SK-N-MC (cell line): ENCODE measurements around the gene TRUB1.

Source experiments
- EZH2 ChIP-seq: fragments of 200-600 bp; sonication (generic); IDR thresholded peaks from one replicate; pipeline ENCODE4 v1.6.1; 2017; ENCODE audit warnings: antibody characterized with exemption
- FOXP2 ChIP-seq: optimal IDR thresholded peaks from 2 replicates; pipeline ENCODE3; 2011; ENCODE audit warnings: mild to moderate bottlenecking, moderate library complexity; ENCODE audit not compliant: insufficient read depth; ENCODE audit errors: extremely low read length, control extremely low read depth
- POLR2AphosphoS5 ChIP-seq: IDR thresholded peaks from 2 replicates; pipeline ENCODE4 v1.6.1; 2012; ENCODE audit warnings: mild to moderate bottlenecking, low read depth, low read length, borderline replicate concordance

DNA sequence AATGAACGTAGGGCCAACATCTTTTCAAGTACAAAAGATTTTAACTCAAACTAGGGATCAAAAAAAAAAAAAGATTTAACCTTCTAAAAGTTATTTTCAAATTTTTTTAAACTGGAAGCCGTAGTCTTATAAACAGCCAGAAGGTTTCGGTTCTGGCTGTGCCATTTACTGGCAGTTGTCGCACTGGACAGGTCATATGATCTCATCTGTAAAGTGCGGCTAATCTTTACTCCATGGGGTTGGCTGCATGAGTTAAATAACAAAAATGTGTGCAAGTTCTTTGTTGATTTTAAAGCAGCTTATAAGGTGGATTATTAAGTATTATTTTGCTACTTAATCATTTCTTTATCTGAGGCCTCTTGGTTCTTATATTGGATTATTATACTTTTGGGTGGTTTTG lies 36.6 kb downstream of the TRUB1 start:
- no peak for TF ChIP-seq EZH2
- TF ChIP-seq POLR2AphosphoS5 = no peak
- no peak for TF ChIP-seq FOXP2
